GM18526 (cell line): Measurements from ENCODE around the gene UTP14A.
A peak's percentile ranks its signal among the peaks of the same experiment; 100 is the strongest.

Source experiments
- POLR2A ChIP-seq: IDR thresholded peaks from 3 replicates; pipeline ENCODE4 v1.6.1; 2011; ENCODE audit not compliant: insufficient read length; ENCODE audit errors: extremely low read depth

Gene UTP14A

GRCh38 chrX:129961180-129962083 is 55.5 kb downstream of the UTP14A start:
- TF ChIP-seq POLR2A = peak; percentile 48

GRCh38 chrX:129963729-129964128 is 57.8 kb downstream of the UTP14A start:
- no peak for TF ChIP-seq POLR2A

- no peak for TF ChIP-seq POLR2A
Observed at GRCh38 chrX:129965166-129965565, 59.2 kb downstream of the UTP14A start.

GRCh38 chrX:129968968-129969367 is 63.0 kb downstream of the UTP14A start:
- no peak for TF ChIP-seq POLR2A

GRCh38 chrX:129976441-129976840 is 70.5 kb downstream of the UTP14A start:
- no peak for TF ChIP-seq POLR2A
